HEK293T (cell line): ENCODE data around the gene CCR9.

ENCODE experiments used
- BHLHE40 ChIP-seq: fragments of 450-650 bp; IDR thresholded peaks from 2 replicates; pipeline ENCODE4 v1.6.1; 2016; ENCODE audit warnings: mild to moderate bottlenecking, moderate library complexity, borderline replicate concordance
- FOXK2 ChIP-seq: fragments of 450-650 bp; IDR thresholded peaks from 2 replicates; pipeline ENCODE4 v1.6.1; 2016; ENCODE audit warnings: mild to moderate bottlenecking
- FOXM1 ChIP-seq: fragments of 450-650 bp; IDR thresholded peaks from 2 replicates; pipeline ENCODE4 v1.6.1; 2017; ENCODE audit warnings: mild to moderate bottlenecking, borderline replicate concordance
- L3MBTL2 ChIP-seq: fragments of 450-650 bp; conservative IDR thresholded peaks from 2 replicates; pipeline ENCODE4 v1.6.1; 2016; ENCODE audit warnings: mild to moderate bottlenecking
- NFRKB ChIP-seq: fragments of 450-650 bp; IDR thresholded peaks from 2 replicates; pipeline ENCODE4 v1.6.1; 2016; ENCODE audit warnings: mild to moderate bottlenecking, moderate library complexity

GRCh38 chr3:45911511-45912226 is 25.3 kb downstream of the CCR9 start:
- TF ChIP-seq NFRKB (no peak), FOXM1 (no peak), BHLHE40 (no peak), L3MBTL2 (no peak), FOXK2 (no peak)
